Stimulated activated CD4-positive, alpha-beta T cell treated with anti-CD3 and anti-CD28 coated beads, Interleukin-15, amount 100 ng/mL, for 1 hour (primary cell): Measurements from ENCODE around the gene RCOR1.
"Not testable (repeated sequence)": the region's sequence is repeated elsewhere in the genome, so short reads cannot be mapped to it uniquely, and the experiment has no call there.

Experiments used
- DNase-seq, 2 donors: peaks; one replicate each; pipeline ENCODE4 v3.0.0-alpha.2; 2020; ENCODE audit warnings: low read depth in 1 of 2, low spot score in 1 of 2

Gene RCOR1

GRCh38 chr14:102592763-102593060, 263 bp downstream of the RCOR1 start:
- no peak for DNase-seq

- peak; percentile 38 to 40 for DNase-seq
Measured at GRCh38 chr14:102593061-102593824, 794 bp downstream of the RCOR1 start.

GRCh38 chr14:102593825-102594137, 1.3 kb downstream of the RCOR1 start:
- DNase-seq, result no peak

GRCh38 chr14:102594514-102595175, 2.2 kb downstream of the RCOR1 start:
- DNase-seq, result peak; percentile 8 to 20

- no peak for DNase-seq
Measured at GRCh38 chr14:102601378-102601925, 9.0 kb downstream of the RCOR1 start.

- no peak for DNase-seq
Measured at GRCh38 chr14:102602421-102603292, 10.2 kb downstream of the RCOR1 start.

- no peak for DNase-seq
Measured at GRCh38 chr14:102603293-102603907, 11.0 kb downstream of the RCOR1 start.

- DNase-seq, result no peak
Measured at GRCh38 chr14:102604183-102604582, 11.7 kb downstream of the RCOR1 start.

- DNase-seq, result no peak
Measured at GRCh38 chr14:102605029-102605428, 12.6 kb downstream of the RCOR1 start.

GRCh38 chr14:102606296-102606695, 13.8 kb downstream of the RCOR1 start:
- no peak for DNase-seq

GRCh38 chr14:102608064-102608446, 15.6 kb downstream of the RCOR1 start:
- no peak for DNase-seq

GRCh38 chr14:102610968-102611811, 18.7 kb downstream of the RCOR1 start:
- no peak for DNase-seq

GRCh38 chr14:102616318-102616717, 23.9 kb downstream of the RCOR1 start:
- DNase-seq, result no peak

- DNase-seq, result no peak
Measured at GRCh38 chr14:102616799-102617198, 24.4 kb downstream of the RCOR1 start.

GRCh38 chr14:102619012-102619411, 26.6 kb downstream of the RCOR1 start:
- DNase-seq, result not testable (repeated sequence)

GRCh38 chr14:102620413-102620812, 28.0 kb downstream of the RCOR1 start:
- no peak for DNase-seq

GRCh38 chr14:102622262-102622885, 29.9 kb downstream of the RCOR1 start:
- DNase-seq, result no peak

- DNase-seq, result no peak
Measured at GRCh38 chr14:102624666-102625065, 32.2 kb downstream of the RCOR1 start.

GRCh38 chr14:102625564-102626296, 33.3 kb downstream of the RCOR1 start:
- DNase-seq, result no peak
